NOMO-1 treated with dmso at 0.1 percent for 144 hours (cell line): ENCODE measurements around the gene IL1RAPL1.
"Not testable (repeated sequence)": the region's sequence is repeated elsewhere in the genome, so short reads cannot be mapped to it uniquely, and the experiment has no call there.

Source experiments
- DNase-seq: peaks from one replicate; lab custom pipeline; 2025; ENCODE audit not compliant: unreplicated experiment; lab: John Stamatoyannopoulos, UW

The IL1RAPL1 gene

DNA sequence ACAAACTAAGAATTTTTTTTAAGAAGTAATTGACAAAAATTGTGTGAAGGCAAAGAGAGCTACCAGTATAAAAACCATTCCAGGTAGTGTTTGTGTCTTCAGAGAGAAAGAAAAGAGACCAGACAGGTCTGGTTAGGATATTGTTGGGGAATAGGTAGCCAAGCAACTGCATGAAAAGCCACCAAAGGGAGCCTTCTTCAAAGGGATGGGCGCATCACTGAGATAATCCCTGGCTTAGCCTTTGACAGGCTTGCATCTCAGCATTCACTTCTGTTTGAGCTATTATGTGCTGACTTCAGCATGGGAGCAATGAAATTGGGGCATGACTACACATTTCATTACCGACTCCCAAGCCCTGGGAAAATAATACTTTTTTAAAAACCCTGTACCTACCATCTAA is 496.6 kb downstream of the IL1RAPL1 start:
- DNase-seq: no peak

DNA sequence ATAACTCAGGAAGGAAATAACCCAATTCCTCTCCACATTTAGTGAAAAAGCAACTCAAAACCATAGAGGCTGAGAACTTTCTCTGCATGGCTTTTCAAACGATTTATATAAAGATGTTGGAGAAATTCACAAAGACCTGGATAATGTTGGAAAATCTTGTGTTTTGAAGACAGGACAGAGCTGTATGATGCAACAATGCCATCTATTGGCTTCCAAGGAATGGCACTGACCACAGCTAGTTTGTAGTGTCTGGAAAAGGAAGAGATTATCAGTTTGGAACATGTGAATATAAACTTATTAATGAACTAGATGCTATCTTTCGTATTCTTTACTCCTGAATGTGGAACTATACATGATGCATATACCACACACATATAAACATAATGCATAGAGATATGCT is 503.6 kb downstream of the IL1RAPL1 start:
- DNase-seq: no peak

GRCh38 chrX:29107231-29107630 is 520.0 kb downstream of the IL1RAPL1 start:
- no peak for DNase-seq

DNA sequence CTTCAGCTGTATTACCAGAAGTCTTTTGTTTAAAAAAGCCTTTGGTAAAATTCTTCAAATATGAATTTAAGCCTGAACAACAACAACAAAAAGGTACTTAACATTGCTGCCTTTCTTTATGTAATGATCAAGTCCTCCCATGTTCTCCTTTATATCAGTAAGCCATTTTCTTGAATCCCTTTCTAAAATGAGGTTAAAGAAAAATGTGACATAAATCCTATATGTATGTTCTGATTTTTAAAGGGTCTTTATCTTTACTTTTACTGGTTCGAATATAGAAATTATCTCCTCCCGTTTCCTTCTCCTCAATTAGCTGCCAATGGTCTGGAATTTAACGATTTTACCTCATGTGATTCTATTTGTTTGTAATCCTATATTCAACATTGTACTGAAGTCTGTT is 522.8 kb downstream of the IL1RAPL1 start:
- no peak for DNase-seq

GRCh38 chrX:29113221-29113620 is 526.0 kb downstream of the IL1RAPL1 start:
- no peak for DNase-seq

DNA sequence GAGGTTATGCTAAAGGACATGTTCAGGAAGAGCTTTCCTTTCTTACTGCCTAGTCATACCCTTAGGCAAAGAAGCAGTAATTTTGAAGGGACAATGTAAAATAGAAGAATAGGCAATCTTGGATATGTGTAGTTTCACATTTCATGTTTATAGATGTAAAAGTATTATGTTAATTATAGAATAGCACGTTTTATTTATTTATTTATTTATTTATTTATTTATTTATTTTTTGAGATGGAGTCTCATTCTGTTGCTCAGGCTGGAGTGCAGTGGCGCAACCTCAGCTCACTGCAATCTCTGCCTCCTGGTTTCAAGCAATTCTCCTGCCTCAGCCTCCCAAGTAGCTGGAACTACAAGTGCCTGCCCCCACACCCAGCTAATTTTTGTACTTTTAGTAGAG is 535.6 kb downstream of the IL1RAPL1 start:
- DNase-seq: not testable (repeated sequence)

DNA sequence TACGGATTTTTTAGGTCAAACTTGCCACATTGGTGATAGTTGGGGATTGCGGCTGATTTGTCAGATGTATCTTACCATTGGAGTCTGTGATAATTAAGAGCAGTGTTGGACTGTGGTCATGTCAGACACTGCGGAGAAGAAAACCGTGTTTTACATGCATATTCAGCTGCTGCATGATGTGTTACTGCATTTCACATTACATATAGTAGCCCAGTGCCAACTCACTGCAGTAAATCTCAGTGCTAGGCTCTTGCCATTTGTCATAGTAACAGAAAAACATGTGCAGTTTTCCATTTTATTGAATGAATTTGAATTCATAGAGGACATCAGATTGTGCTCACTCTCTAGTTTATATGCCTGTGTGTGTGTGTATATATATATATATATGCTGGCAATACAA is 543.7 kb downstream of the IL1RAPL1 start:
- no peak for DNase-seq

DNA sequence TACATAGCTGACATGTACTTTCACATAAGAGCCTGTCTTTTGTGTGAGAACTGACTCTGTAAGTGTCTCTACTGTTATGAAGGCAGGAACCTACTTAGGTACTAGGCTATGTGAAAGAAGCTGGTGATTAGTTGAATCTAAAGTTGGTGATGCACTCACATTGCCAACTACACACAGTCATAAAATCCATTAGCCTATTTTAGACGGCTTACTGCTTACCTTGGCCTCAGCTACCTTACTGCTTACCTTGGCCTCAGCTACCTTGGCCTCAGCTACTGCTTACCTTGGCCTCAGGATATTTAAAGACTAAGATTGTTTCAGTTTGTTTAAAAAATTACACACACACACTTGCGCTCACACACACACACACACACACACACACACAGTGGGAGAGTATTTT is 549.7 kb downstream of the IL1RAPL1 start:
- DNase-seq: no peak

DNA sequence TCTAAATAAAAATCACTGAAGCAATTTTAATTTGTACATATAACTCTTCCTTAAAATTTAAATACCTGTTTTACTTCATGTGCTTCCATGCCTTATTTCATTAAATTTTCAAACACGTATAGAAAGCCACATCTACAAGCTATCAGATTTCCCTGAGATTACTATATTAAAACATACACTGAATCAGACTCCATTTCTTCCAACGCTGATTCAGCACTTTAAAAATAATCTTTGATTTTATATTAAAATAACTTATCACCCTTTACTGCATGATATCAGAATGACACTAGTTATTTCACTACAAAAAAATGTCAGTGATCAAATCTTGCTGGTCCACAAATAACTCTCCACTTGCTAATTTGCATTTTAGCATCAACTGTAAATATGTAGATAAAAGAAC is 550.8 kb downstream of the IL1RAPL1 start:
- DNase-seq: no peak

GRCh38 chrX:29143356-29143755 is 556.1 kb downstream of the IL1RAPL1 start:
- no peak for DNase-seq

DNA sequence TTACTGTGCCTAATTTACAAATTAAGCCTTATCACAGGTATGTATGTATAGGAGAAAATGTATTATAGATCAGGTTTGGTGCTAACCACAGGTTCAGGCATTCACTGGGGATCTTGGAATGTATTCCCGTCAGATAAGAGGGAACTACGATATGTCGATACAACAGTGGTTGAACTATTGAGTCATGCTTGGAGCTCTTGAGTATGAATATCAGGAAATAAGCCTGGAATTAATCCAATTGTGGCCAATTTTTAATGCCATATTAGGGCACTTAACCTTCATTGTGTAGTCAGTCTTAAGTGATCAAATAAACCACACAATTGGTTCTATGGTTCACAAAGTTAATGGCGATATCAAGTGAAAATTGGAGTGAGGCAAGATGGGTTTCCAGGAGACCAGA is 556.5 kb downstream of the IL1RAPL1 start:
- no peak for DNase-seq

- DNase-seq: no peak
Observed at GRCh38 chrX:29145316-29145715, 558.1 kb downstream of the IL1RAPL1 start.

DNA sequence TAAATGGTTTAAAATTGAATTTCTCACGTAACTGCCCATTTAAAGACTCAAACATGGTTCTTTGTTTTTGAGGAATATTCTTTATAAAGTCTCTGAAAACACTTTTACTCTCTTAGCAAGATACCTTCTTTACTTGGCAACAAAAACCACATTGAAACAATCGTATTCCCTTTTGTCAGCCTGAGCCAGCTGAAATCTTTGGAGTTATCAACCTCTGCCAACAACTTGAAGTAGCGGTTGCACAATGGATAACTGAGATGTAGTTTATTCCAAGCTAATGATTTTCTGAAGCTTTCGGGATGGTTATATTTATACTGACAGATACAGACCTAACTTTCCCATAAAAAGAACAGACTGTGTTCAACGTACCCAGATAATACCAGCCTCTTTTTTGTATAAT is 561.3 kb downstream of the IL1RAPL1 start:
- no peak for DNase-seq

DNA sequence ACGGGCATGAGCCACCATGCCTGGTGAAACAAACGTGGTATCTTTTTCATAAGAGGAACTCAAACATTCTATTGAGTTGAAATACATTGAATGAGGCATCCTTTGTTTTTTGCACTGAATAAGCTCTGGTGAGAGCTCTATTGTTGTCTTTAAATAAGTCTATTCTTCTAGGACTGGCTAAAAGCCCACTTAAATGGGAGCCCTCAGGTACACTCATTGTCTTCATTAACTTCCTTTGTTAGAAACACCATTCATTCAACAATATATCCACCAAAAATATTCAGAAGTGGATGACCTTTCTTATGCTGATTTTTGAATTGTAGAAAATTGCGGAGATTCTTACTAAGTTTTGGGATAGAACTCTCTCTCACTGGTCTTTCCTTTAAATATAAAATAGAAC is 568.0 kb downstream of the IL1RAPL1 start:
- DNase-seq: no peak

DNA sequence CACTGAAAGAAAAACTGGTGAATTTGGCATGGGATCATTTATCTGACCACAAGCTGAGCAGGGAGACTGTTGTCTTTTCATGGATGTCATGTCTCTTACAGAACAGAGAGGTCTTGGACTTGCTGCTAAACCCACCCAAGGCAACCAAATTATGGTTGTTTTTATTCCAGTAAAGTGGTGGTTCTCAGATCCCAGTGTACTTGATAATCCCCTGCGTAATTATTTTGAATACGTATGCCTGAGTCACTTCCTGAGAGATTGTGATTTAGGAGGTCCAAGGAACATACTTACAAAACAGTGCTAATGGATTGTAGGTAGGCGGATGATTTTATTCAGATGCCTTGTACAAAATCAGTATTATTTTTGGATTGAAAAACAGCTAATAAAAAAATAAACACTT is 585.6 kb downstream of the IL1RAPL1 start:
- no peak for DNase-seq

DNA sequence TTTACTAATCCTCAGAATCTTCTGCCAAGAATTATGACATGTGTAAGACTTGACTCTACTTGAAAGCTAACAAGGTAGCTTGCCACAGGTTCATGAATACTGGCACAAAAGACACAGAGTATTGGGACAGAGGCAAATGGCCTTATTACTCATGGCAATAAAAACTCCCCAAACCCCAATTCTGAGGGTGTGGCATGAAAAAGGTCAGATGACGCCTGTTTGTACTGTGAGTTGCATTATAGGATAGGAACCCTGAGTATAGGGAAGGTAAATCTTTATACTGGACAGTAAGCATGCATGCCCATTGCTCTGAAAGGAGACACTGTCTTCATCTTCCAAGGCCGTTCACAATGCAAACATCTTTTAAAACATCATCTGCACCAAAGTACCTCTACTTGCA is 600.0 kb downstream of the IL1RAPL1 start:
- DNase-seq: no peak

DNA sequence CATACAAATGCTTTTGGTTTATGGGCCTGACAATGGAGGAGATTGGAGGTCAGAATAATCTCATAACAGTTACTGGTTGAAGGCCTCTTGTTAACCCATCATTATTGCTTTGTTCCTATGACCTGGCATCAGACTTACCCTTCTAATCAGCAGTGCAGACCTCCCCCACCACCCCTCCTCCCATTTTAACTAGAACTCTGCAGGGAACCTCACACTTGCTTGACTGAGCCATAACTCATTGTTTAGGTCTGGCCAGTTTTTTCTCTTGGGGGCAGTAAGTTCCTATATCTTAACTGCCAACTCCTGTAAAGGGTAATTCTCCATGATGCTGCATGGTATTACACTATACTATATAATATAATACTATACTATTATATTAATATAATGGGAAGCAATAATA is 609.3 kb downstream of the IL1RAPL1 start:
- DNase-seq: no peak

DNA sequence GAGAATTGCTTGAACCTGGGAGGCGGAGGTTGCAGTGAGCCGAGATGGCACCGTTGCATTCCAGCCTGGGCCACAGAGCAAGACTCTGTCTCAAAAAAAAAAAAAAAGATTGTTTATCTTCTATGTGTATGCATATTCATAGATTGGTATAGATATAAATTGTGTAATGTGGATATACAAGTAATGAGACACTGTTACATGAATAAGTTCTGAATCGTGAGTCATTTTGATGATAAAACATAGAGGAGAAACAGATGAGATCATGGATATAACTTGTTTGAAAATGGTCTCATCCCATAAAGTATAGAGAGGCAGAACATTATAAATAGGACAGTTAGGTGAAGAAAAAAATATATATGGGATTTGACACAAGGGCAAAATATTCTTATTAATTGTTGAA is 628.0 kb downstream of the IL1RAPL1 start:
- no peak for DNase-seq

DNA sequence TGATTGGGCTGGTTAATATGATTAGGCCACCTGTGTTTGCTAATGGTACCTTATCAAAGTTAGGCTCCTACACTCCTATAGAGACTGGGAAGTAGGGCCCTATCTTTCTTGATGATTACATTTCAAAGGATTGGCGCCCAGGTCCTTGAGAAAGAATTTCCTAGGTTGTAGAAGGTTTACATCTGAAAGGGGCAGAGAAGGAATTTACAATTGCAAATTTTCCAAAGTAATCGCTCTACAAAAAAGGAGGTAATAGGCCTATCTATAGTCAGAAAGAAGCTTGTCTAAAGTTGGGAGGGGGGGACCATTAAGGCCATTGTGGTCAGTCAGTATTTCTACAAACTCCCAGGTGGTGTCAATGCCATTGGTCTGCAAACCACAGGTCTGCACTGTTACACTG is 638.4 kb downstream of the IL1RAPL1 start:
- no peak for DNase-seq

GRCh38 chrX:29229802-29230201 is 642.6 kb downstream of the IL1RAPL1 start:
- DNase-seq: no peak

DNA sequence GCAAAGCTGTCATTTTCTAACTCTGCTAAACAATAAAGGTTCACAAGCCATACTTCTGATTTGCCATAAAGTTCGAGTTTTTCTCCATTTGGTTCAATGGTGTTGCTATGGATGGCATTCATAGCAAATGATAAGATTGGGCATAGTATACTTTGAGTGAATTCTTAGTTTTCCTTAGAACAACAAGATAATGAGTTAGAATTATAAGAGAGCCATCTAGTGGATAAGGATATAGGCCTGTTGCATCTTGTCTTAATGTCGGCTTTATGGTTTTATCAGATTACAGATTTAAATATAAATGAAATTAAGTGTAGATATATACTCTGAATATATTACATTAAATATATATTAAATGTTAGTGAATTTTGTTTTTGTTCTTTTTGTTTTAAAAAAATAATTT is 644.6 kb downstream of the IL1RAPL1 start:
- DNase-seq: no peak

GRCh38 chrX:29233592-29234183 is 646.4 kb downstream of the IL1RAPL1 start:
- DNase-seq: no peak

DNA sequence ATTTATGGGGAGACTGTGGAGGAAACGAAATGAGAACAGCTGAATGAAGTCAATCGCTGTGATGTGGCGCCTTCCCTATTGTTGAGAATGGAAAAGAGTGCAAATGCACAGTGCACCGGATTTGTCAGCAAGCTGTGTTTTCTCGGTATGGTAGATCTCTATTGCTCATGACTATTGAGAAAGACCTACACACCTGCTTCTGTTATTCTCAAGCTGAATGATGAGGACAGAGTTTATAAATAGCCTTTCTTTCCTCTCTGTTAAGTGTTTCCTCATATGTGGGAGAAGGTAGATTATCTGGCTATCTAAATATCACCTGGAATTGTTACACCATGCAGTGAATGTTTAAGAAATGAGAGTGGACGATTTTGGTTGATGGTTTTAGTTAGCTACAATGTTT is 650.7 kb downstream of the IL1RAPL1 start:
- no peak for DNase-seq

DNA sequence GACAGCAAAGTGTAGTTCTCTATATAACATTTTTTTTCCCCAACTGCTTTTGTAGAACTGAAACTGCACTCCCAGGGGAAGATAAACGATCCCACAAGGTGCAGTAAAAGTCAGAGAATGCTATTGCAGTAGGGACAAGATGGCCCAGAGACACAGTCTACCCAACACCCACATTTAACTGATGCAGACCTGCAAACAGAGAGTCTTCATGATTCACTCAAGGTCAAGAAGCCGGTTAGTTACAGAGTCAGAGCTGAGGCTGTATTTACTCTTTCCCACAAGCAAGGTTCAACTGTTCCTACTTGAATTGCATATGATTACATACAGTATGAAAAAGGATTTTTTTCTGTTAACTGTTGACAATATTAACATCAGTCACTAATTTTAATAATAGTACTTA is 654.6 kb downstream of the IL1RAPL1 start:
- no peak for DNase-seq
